Measurements from ENCODE around the gene HNF4A. TPM values are rescaled to one million over a fixed set of nuclear protein-coding genes. Genes with fewer than 3 reads are reported as not detected.
A peak's percentile ranks its signal among the peaks of the same experiment; 100 is the strongest.

The HNF4A gene
- total and polyA plus RNA-seq, 2 of the 13 experiments (the other 11 are each of a cell fraction or from before 2014, with no cell fraction given) = 80.9 to 169 TPM

DNA sequence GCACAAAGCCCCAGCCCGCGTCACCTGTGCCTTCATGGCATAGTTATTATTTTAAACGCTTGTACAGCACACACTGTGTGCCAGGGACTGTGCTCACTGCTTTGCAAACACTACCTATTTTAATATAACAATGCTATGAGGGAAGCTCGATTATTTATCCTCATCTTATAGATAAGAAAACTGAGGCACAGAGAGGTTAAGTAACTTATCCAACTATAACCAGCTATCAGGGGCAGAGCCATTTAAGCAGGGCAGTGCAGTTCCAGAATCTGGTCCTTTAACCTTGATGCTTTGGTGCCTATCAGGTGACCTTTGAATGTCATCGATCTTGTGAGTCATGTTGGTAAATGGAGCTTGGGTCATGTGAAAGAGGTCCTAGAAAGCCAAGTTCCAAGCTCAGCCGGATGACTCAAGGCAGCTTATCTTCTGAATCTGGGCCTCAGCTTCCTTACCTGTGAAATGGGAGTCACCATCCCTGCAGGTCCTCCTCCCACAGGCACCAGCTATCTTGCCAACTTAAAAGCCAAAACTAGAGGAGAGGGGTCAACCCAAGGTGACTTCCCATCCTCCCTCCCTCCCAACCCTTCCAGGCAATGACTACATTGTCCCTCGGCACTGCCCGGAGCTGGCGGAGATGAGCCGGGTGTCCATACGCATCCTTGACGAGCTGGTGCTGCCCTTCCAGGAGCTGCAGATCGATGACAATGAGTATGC is 63.8 kb downstream of the HNF4A start (continued):
- TF ChIP-seq, protein P1, sequence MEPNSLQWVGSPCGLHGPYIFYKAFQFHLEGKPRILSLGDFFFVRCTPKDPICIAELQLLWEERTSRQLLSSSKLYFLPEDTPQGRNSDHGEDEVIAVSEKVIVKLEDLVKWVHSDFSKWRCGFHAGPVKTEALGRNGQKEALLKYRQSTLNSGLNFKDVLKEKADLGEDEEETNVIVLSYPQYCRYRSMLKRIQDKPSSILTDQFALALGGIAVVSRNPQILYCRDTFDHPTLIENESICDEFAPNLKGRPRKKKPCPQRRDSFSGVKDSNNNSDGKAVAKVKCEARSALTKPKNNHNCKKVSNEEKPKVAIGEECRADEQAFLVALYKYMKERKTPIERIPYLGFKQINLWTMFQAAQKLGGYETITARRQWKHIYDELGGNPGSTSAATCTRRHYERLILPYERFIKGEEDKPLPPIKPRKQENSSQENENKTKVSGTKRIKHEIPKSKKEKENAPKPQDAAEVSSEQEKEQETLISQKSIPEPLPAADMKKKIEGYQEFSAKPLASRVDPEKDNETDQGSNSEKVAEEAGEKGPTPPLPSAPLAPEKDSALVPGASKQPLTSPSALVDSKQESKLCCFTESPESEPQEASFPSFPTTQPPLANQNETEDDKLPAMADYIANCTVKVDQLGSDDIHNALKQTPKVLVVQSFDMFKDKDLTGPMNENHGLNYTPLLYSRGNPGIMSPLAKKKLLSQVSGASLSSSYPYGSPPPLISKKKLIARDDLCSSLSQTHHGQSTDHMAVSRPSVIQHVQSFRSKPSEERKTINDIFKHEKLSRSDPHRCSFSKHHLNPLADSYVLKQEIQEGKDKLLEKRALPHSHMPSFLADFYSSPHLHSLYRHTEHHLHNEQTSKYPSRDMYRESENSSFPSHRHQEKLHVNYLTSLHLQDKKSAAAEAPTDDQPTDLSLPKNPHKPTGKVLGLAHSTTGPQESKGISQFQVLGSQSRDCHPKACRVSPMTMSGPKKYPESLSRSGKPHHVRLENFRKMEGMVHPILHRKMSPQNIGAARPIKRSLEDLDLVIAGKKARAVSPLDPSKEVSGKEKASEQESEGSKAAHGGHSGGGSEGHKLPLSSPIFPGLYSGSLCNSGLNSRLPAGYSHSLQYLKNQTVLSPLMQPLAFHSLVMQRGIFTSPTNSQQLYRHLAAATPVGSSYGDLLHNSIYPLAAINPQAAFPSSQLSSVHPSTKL (CRISPR knock-in tag; IDR thresholded peaks at IDR 0.05) = peak; percentile 96
- TF ChIP-seq ZNF713 (CRISPR knock-in tag; IDR thresholded peaks at IDR 0.05) (no peak), PHF5A (CRISPR knock-in tag; IDR thresholded peaks at IDR 0.05; ENCODE audit: low read depth, unreplicated experiment) (peak; percentile 88), MEIS1 (CRISPR knock-in tag; IDR thresholded peaks at IDR 0.05; ENCODE audit: borderline replicate concordance) (peak; percentile 98; the same call in 1 of the 2 replicates), SOX13 (IDR thresholded peaks at IDR 0.05) (peak; percentile 72; the same call in 1 of the 2 replicates), SOX13 (CRISPR knock-in tag; conservative IDR thresholded peaks at IDR 0.05 in 1 of 2, IDR thresholded peaks at IDR 0.05 in 1 of 2) (peak in 1 of 2 experiments; percentile 74; a peak in 2 of 4 replicates), IKZF4 (CRISPR knock-in tag; IDR thresholded peaks at IDR 0.05; ENCODE audit: borderline replicate concordance, low read depth, not compliant biosample characterization) (peak; percentile 87), U2AF2 (IDR thresholded peaks at IDR 0.05; ENCODE audit: low read depth, low read length) (no peak), NFE2L1 (CRISPR knock-in tag; IDR thresholded peaks at IDR 0.05; ENCODE audit: borderline replicate concordance) (no peak), TEAD3 (CRISPR knock-in tag; optimal IDR thresholded peaks at IDR 0.05; ENCODE audit: borderline replicate concordance) (peak; percentile 92), ZKSCAN8 (CRISPR knock-in tag; IDR thresholded peaks at IDR 0.05; ENCODE audit: borderline replicate concordance) (peak; percentile 84; the same call in 1 of the 2 replicates), CAMTA2 (CRISPR knock-in tag; IDR thresholded peaks at IDR 0.05; ENCODE audit: borderline replicate concordance) (no peak), ZSCAN22 (CRISPR knock-in tag; IDR thresholded peaks at IDR 0.05) (no peak), ZNF550 (CRISPR knock-in tag; IDR thresholded peaks at IDR 0.05; ENCODE audit: borderline replicate concordance) (no peak), ZNF33A (CRISPR knock-in tag; IDR thresholded peaks at IDR 0.05; ENCODE audit: borderline replicate concordance) (peak; percentile 94; the same call in 1 of the 2 replicates), ZNF354B (CRISPR knock-in tag; IDR thresholded peaks at IDR 0.05) (no peak), KDM1A (CRISPR knock-in tag; IDR thresholded peaks at IDR 0.05) (peak; percentile 100)
- TF ChIP-seq, protein P2, sequence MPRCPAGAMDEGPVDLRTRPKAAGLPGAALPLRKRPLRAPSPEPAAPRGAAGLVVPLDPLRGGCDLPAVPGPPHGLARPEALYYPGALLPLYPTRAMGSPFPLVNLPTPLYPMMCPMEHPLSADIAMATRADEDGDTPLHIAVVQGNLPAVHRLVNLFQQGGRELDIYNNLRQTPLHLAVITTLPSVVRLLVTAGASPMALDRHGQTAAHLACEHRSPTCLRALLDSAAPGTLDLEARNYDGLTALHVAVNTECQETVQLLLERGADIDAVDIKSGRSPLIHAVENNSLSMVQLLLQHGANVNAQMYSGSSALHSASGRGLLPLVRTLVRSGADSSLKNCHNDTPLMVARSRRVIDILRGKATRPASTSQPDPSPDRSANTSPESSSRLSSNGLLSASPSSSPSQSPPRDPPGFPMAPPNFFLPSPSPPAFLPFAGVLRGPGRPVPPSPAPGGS (CRISPR knock-in tag; IDR thresholded peaks at IDR 0.05) = 0 out of 2 replicates have a peak, but pooled peaks have one; percentile 23
- TF ChIP-seq, protein P3, sequence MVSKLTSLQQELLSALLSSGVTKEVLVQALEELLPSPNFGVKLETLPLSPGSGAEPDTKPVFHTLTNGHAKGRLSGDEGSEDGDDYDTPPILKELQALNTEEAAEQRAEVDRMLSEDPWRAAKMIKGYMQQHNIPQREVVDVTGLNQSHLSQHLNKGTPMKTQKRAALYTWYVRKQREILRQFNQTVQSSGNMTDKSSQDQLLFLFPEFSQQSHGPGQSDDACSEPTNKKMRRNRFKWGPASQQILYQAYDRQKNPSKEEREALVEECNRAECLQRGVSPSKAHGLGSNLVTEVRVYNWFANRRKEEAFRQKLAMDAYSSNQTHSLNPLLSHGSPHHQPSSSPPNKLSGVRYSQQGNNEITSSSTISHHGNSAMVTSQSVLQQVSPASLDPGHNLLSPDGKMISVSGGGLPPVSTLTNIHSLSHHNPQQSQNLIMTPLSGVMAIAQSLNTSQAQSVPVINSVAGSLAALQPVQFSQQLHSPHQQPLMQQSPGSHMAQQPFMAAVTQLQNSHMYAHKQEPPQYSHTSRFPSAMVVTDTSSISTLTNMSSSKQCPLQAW (CRISPR knock-in tag; IDR thresholded peaks at IDR 0.05) = peak; percentile 81
- TF ChIP-seq, protein P4, sequence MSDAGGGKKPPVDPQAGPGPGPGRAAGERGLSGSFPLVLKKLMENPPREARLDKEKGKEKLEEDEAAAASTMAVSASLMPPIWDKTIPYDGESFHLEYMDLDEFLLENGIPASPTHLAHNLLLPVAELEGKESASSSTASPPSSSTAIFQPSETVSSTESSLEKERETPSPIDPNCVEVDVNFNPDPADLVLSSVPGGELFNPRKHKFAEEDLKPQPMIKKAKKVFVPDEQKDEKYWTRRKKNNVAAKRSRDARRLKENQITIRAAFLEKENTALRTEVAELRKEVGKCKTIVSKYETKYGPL (CRISPR knock-in tag; IDR thresholded peaks at IDR 0.05) = no peak
